Activated CD4-positive, CD25-positive, alpha-beta regulatory T cell treated with anti-CD3 and anti-CD28 coated beads, Interleukin-2, amount 50 U/mL, for 16 hours (primary cell): Measurements from ENCODE around the gene NAT9.

Experiments
- DNase-seq: peaks from one replicate; pipeline ENCODE4 v3.0.0-alpha.2; 2020; ENCODE audit warnings: low read depth, low spot score

NAT9 gene

GRCh38 chr17:74729368-74729767 is 46.8 kb downstream of the NAT9 start:
- DNase-seq: no peak

DNA sequence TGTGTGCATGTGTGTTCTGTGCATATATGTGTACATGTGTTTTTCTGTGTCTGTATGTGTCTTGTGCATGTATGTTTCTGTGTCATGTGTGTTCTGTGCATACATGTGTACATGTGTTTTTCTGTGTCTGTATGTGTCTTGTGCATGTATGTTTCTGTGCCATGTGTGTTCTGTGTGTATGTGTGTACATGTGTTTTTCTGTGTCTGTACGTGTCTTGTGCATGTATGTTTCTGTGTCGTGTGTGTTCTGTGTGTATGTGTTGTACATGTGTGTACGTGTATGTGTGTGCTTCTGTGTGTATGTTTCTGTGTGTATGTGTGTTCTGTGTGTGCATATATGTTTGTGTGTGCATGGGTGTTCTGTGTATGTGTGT is 47.5 kb downstream of the NAT9 start:
- DNase-seq: no peak

- no peak for DNase-seq
Observed at GRCh38 chr17:74728033-74728701, 48.0 kb downstream of the NAT9 start.

DNA sequence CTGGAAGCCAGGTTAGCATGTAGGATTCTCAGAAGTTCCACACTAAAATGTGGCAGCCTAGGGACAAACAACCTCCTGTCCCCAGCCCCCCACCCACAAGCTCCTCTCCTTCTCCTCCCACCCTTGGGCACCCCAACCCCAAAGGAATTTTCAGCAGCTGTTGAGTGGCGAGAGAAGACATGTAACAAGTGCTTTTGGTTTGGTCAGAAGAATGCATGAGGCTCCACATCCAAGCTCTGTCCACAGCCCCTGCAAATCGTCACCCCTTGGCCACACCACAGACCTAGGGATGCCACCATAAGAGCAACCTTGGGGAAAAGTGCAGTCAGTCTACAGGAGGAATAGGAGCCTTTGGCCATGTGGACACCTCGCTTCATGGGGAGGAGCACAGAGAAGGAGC is 51.0 kb downstream of the NAT9 start:
- no peak for DNase-seq

DNA sequence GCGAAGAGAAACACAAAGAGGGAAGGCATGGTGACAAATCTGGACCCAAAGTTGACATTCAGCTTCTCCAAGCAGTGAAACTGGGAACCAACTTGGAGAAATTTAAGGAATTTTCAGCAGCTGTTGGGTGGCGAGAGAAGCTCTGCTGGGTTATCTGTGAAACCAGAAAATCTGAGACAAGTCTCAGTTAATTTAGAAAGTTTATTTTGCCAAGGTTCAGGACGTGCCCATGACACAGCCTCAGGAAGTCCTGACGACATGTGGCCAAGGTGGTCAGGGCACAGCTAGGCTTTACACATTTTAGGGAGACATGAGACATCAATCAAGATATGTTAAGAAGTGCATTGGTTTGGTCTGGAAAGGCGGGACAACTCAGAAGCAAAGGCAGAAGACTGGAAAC is 52.3 kb downstream of the NAT9 start:
- DNase-seq: no peak

DNA sequence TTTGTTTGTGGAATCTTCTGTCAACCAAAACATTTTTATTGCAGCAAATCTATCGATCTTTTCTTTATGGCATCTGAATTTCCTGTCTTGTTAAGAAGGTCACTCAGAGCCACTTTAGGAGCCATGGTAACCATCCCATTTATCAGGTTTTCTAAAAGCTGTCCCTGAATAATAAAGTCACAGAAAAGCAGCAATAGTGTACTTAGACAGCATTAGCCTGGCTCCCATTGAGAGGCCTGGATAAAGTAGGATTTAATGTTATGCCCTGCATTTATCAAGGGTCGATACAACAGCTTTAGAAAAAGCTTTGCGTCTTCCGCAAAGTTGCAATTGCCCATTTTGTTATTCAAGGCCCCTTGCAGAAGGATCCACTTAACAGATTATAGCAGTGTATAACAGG is 53.4 kb downstream of the NAT9 start:
- no peak for DNase-seq
